ENCODE measurements around the gene GIPC1.

DNA sequence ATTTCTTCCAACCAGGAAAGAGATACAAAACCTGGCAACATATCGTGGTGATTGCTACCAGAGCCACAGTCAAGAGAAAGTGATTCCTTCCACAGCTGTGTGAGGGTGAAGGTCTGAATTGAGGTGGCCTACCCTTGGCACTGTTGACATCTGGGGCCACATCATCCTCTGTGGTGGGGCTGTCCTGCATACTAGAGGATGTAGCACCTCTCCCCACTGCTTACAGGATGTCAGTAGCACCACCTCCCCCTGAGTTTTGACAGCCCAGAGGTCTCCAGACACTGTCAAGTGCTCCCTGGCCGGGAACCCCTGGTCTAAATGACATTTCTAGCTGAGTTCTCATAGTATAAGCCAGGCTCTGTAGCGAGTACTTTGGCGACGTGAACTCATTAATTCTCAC lies 36.2 kb downstream of the GIPC1 start:
- TF ChIP-seq POLR2AphosphoS5 (IDR thresholded peaks at IDR 0.05) (no peak), CTCF (IDR thresholded peaks at IDR 0.05) (no peak)
